ENCODE data around the gene CLVS2.

GRCh38 chr6:123030282-123030681 lies 34.2 kb downstream of the CLVS2 start:
- TF ChIP-seq CTCF (IDR thresholded peaks at IDR 0.05; ENCODE audit: low read depth, low read length, missing input control) (no peak), TAF1 (conservative IDR thresholded peaks at IDR 0.05) (no peak), YY1 (IDR thresholded peaks at IDR 0.05) (no peak), JUND (IDR thresholded peaks at IDR 0.05) (no peak), EGR1 (IDR thresholded peaks at IDR 0.05; ENCODE audit: low read depth in 2 of 2) (no peak), SP1 (IDR thresholded peaks at IDR 0.05) (no peak), GABPA (IDR thresholded peaks at IDR 0.05 in 1 of 2, conservative IDR thresholded peaks at IDR 0.05 in 1 of 2) (no peak), RAD21 (IDR thresholded peaks at IDR 0.05) (no peak), REST (IDR thresholded peaks at IDR 0.05) (no peak), MAX (IDR thresholded peaks at IDR 0.05) (no peak), FOXA1 (IDR thresholded peaks at IDR 0.05) (no peak)

Data from liver (tissue), 3 donors.